Measurements from ENCODE around the gene STX8.

The STX8 gene

DNA sequence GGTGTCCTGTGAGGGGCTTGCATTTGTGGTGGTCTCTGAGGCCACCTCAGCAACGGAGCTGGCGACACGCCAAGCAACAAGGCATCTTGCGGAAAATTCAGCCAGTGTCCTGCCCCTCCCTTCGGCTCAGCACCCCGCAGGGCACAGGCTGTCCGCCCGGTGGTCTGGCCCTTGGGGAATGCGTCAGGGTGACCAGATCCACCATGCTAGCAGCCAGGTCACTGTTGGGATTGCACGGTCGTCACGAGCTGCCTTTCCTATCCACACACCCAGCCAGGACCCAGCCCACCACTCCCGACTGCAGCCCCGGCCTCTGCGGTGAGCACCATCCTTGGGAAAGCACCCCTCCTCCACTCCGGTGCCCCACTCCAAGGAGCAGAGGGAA is 333.1 kb downstream of the STX8 start:
- FAIRE-seq (no peak), DNase-seq (ENCODE audit: low spot score) (no peak)

GRCh38 chr17:9241774-9242496 is 333.7 kb downstream of the STX8 start:
- FAIRE-seq (no peak), DNase-seq (ENCODE audit: low spot score) (no peak)

- no peak for FAIRE-seq
- no peak for DNase-seq (ENCODE audit: low spot score)
Observed at GRCh38 chr17:9241371-9241712, 334.3 kb downstream of the STX8 start.

DNA sequence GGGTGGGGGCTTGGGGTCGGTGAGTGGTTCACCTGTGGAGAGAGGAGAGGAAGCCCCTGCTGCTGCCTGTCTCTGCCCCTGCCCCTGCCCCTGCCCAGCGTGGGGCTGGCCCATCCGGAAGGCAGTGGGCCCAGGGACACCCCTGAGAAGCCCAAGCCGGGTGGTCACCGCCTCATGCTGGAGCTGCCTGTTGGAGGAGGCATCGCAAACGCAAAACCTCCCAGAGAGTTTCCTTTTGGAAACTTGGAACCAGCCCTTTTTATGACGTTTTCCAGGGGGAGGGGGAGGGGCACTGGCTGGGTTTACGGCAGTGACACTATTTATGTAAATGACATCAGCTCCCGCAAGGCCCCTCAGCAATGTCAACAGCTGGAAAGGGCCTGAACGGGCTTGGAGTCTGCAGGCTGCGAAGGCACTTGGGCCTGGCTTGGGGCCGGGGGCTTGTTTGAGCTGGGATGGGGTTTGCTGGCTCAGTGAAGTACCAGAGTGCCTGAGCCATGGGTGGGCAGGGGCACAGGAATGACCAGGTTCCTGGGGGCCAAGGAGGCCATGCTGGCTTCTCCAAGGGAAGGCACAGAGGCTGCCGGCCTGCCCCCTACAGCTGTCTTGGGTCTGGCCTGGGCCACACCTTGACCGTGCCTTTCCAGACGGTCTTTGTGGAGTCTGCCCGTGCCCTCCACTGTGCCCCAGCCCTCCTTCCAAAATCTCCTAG is 334.8 kb downstream of the STX8 start:
- DNase-seq (ENCODE audit: low spot score) (no peak), FAIRE-seq (no peak)

- DNase-seq (ENCODE audit: low spot score): no peak
Observed at GRCh38 chr17:9239793-9240658, 335.6 kb downstream of the STX8 start.

DNA sequence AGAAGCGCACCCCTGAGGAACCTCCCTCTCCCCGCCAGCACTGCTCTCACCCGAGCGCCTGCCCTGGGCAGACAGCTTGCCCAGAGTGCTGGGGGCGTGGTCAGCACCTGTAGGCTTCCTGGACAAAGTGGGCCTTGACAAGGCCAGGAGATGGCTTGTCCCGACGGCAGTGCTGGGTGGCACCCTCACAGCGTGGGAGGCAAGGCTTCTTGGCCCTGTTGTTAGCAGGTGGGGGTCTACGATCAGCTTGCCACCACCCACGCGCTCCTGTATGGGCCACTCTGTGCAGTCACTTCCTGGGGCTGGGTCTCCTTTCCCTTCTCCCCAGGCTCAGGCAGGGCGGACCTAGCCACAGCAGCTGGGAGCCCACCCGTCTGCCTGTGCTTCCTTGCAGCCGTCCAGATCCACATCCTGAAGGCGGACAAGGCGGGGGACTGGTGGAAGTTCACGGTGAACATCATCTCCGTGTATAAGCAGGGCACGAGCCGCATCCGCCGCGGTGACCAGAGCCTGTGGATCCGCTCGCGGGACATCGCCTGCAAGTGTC is 336.3 kb downstream of the STX8 start:
- DNase-seq (ENCODE audit: low spot score) (no peak), FAIRE-seq (no peak)

More at GRCh38 chr17:9239793-9240658, 335.6 kb downstream of the STX8 start:
- no peak for FAIRE-seq

DNA sequence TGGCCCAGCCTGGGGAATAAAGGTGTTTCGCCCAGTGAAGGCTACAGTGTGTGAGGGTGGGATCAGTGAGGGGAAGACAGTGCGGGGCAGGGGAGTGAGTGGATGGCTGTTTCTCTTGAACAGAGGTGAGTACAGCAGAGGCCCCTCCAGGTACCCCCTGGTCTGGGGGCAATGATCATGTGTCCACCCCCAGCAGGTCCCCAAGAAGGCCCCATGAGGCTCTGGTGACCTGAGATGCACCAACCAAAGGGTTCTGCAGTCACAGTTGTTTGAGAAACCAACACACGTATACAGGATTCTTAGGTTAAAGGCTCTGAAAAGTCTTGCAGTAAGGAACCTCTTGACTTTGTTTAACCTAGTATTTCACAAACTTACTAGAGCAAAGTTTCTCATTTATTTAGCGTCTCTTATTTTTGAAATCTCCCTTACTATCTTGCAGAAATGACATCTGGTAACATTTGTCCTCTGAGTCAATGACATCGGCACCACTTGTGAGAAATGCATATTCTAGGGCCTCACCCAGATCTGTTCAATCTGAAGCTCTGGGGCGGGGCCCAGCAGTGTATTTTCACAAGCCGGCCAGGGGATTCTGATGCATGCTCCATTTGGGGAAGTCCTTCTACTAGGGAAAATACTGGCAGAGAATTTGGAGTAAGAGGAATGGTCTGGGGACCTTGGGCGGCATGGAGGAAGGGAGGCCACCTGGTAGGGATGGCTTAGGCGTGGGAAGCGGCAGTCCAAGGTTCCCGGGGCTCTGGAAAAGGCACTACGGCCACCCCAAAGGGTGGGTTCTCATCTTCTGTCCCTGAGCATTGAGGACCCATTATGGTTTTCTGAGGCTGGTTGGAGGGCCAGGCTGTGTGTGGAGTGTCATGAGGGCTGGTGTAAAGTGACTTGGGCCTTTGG is 337.0 kb downstream of the STX8 start:
- no peak for FAIRE-seq

DNA sequence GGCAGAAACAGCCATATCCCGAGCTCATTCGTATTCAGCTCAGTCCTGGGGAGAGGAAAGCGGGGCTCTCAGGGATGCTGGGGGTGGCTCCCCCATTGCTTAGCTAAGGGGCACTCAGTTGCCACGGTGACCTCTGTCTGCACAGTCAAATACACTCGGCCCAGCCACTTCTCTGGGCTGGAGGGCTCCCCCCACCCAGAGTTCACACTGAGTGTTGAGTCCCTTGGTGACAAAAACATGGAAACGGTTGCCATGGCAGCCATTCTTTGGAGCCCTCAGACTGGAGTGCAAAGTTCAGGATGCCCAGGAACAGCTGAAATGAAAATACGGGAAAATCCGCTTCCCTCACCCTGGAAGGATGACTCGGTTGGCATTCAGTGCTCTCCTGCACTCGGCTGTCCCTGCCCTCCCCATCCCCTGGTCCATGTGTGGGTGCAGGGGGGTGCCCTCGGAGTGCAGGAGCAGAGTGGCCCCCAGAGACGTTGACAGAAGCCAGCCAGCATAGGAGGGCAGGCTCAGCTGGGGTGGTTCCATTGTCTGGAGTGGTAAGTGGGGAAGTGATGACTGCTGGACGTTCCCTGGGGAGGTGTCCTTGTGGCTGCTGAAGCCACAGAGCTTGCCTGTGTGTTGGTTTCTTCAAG is 337.8 kb downstream of the STX8 start:
- FAIRE-seq: no peak
- no peak for DNase-seq (ENCODE audit: low spot score)

More for the DNA sequence above, 337.0 kb downstream of the STX8 start:
- DNase-seq (ENCODE audit: low spot score): no peak

- DNase-seq (ENCODE audit: low spot score): no peak
- FAIRE-seq: no peak
Observed at GRCh38 chr17:9237053-9237410, 338.6 kb downstream of the STX8 start.

DNA sequence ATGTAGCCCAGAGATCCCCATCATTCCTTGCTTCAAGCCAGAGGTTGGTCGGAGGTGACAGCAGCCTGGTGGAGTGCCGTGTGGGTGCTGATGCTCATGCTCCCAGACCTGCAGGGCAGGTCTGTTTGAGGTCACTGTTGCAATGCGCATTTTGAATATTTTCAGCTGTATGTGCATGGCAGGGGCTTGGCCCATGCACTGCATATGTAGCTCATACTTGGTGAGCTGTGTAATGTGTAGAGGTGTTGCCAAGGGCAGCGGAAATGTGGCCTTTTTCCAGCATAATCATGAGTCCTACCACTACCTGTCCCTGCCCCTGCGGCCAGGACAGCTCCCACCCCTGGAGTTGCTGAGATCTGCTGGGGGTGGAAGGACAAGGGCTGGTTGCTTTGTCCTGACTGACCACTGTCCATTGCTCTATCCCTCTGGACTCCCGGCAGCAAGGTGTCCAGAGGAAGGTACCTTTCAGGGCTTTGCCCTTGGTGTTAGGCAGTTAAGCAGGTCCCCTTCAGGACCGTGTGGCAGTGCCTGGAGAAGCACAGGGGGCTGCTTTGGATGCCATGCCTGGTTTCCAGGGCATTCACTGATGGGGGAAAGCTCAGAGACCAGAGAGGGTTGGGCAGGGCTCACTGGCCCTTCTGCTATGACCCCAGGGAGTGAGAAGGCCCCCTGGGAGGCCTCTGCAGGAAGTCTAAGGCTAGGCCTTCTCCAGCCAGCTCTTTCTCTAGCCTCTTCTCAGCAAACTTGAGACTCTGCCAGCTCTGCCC is 339.2 kb downstream of the STX8 start:
- no peak for FAIRE-seq
- no peak for DNase-seq (ENCODE audit: low spot score)

DNA sequence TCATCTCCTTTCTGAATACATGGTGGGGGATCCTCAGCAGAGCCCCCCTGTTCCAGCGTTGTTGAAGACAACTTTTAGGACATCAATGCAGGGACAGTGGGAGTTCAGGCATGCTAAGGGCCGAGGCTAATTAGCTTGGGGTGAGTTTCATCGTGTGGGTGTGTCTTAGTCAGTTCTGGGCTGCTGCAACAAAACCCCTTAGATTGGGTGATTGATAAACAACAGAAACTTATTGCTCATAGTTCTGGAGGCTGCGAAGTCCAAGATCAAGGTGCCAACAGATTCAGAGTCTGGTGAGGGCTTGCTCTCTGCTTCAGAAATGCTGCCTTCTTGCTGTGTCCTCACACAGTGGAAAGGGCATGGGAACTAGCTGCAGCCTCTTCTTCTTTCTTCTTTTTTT is 340.3 kb downstream of the STX8 start:
- DNase-seq (ENCODE audit: low spot score) (no peak), FAIRE-seq (no peak)

DNA sequence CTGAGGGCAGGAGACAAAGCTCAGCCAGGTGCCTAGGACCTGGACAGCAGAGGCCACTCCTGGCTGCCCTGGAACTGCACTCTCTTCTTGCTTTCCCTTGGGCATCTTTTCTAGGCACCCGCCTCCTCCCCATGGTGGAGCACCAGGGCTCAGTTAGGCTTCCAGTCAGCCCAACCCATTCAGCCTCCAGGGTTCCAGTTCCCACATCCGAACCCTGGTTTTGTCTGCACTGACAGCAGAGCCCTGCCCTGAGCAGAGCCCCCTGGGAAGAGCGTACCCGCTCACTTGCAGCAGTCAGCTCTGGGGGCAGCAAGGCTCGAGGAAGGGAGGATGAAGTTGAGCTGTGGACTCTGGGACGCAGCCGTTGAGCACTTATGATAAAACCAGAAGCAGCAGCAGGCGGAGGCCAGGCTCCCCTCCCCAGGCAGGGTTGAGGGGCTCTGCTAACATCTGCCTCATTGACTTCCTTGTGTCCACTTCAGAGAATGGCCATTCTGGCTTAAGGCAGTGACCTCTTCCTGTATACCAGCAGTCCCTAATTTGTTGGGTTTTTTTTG is 341.2 kb downstream of the STX8 start:
- FAIRE-seq: no peak
- DNase-seq (ENCODE audit: low spot score): no peak

- FAIRE-seq: no peak
- no peak for DNase-seq (ENCODE audit: low spot score)
Observed at GRCh38 chr17:9233761-9234160, 341.9 kb downstream of the STX8 start.

DNA sequence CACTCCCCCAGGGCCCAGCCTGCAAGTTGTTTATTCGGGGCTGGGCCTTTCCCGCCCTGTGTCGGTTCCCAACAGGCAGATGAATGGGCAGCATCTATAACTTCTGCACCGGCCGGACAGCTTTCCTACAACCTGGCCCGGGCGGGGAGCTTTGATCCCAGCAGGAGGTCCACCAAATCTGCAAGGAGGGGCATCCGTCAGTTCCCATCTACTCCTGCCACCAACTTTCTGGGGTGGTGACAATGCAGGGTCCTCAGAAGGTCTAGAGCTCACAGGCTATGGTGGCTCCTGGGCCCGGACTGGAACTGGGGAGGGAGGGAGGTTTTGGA is 342.4 kb downstream of the STX8 start:
- DNase-seq (ENCODE audit: low spot score) (no peak), FAIRE-seq (no peak)

DNA sequence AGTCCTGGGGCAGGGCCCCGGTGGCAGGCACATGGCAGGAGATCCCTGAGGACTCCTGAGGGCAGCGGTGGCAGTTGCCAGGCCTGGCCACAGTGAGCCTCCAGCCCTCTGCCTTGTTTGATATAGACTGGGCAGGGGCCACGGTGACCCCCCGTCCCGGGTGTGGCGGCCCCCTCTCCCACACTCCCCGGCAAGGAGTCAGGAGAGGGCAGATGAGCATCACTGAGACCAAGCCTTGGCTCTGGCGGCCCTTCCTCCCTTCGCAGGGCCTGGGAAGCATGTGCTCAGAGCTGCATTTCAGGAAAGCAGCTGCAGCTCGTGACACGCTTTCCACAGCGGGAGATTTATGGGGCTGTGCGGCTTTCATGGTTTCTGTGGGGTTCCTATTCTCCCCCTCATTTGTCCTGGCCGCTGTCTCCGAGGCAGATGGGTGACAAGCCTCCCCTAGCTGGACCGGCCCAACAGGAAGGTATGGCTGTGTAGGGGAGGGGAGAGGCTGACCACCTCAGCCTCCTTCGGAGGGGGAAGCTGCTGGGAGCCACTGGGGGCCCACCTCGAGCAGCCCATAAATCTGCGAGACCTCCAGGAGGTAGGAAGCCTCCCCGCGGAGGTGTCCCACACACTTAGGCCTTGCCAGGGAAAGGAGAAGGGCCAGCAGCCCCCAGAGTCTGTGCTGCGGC is 342.9 kb downstream of the STX8 start:
- DNase-seq (ENCODE audit: low spot score): no peak
- no peak for FAIRE-seq

DNA sequence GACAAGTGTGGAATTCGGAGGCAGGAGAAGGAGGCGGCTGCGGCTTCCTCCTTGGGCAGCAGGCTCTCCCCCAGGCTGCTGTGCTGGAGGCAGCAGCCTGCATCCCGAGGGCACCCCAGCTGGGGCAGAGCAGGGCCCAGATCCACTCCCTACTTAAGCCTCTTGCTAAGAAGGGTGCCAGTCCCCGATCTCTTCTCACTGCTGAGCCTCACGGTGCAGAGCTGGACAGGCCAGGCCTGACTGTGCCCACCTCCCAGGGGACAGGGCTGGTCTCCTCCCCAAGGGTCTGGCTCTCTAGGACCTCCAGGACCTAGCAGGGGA is 343.5 kb downstream of the STX8 start:
- DNase-seq (ENCODE audit: low spot score) (no peak), FAIRE-seq (no peak)

GRCh38 chr17:9231449-9232154 is 344.0 kb downstream of the STX8 start:
- no peak for FAIRE-seq
- DNase-seq (ENCODE audit: low spot score): no peak

- DNase-seq (ENCODE audit: low spot score) (no peak), FAIRE-seq (no peak)
Observed at GRCh38 chr17:9230861-9231260, 344.8 kb downstream of the STX8 start.

GRCh38 chr17:9230346-9230745 is 345.3 kb downstream of the STX8 start:
- no peak for FAIRE-seq

More at GRCh38 chr17:9230346-9230745, 345.3 kb downstream of the STX8 start:
- no peak for DNase-seq (ENCODE audit: low spot score)
